Lower leg skin (tissue), 3 donors: Measurements from ENCODE around the gene DOCK9.

Experiments
- POLR2A ChIP-seq, 2 donors: fragments of 450-650 bp; IDR thresholded peaks; one replicate each; pipeline ENCODE4 v1.6.1; 2016 to 2017; ENCODE audit warnings: antibody characterized with exemption in 2 of 2, mild to moderate bottlenecking in 1 of 2, moderate library complexity in 1 of 2
- TF ChIP-seq, protein P1 (sequence below), 3 donors: fragments of 450-650 bp; IDR thresholded peaks; one replicate each; pipeline ENCODE4 v1.5.1; 2016; ENCODE audit warnings: antibody characterized with exemption in 3 of 3, mild to moderate bottlenecking in 3 of 3, moderate library complexity in 2 of 3

DNA sequence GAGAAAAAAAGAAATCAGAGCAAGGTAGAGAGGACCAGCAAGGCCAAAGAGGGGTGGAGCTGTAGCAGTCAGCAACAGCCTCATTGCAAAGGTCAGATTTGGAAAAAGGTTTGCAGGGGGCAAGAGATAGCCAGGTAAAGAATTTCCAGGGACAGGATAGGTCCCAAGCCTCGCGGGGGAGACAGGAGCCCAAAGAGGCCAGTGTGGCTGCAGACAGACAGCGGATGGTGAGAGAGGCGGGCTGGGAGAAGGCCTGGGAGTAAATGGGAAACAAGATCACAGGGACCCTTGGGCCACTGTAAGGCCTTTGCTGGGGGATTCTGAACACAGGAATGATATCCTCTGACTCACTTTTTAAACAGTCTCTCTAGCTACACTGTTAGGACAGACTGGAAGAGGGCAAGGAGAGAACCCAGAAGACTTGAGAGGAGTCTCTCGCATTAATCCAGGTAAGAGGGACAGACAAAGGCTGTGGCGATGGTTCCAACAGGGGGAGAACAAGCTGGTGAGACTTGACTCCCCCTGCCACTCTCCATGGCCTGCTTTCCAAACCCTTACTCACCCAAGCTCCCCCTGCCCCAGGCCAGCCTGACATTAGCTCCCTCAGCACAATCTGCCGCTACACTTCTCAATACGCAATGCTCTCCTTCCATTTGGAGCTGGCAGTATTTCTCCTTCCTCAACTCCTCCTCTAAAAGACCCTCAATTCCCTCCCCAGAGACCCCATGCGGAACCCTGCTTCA, 31.8 kb downstream of the DOCK9 start:
- TF ChIP-seq, protein P1, sequence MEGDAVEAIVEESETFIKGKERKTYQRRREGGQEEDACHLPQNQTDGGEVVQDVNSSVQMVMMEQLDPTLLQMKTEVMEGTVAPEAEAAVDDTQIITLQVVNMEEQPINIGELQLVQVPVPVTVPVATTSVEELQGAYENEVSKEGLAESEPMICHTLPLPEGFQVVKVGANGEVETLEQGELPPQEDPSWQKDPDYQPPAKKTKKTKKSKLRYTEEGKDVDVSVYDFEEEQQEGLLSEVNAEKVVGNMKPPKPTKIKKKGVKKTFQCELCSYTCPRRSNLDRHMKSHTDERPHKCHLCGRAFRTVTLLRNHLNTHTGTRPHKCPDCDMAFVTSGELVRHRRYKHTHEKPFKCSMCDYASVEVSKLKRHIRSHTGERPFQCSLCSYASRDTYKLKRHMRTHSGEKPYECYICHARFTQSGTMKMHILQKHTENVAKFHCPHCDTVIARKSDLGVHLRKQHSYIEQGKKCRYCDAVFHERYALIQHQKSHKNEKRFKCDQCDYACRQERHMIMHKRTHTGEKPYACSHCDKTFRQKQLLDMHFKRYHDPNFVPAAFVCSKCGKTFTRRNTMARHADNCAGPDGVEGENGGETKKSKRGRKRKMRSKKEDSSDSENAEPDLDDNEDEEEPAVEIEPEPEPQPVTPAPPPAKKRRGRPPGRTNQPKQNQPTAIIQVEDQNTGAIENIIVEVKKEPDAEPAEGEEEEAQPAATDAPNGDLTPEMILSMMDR (IDR thresholded peaks at IDR 0.05) = no peak
- TF ChIP-seq POLR2A (IDR thresholded peaks at IDR 0.05) = no peak
